AG04450 (cell line): ENCODE results near the gene LECT2. TPM values are rescaled to one million over a fixed set of nuclear protein-coding genes. Genes with fewer than 3 reads are reported as not detected.

Experiments
- CTCF ChIA-PET: fragments of 300-600, 350-600 bp; formaldehyde crosslinking; extraction: SDS; loops from one replicate; lab custom pipeline; 2022; ENCODE audit warnings: antibody characterized with exemption, inconsistent platforms; lab: Charles Lee
- POLR2A ChIA-PET: fragments of 350-600 bp; formaldehyde crosslinking; extraction: SDS; loops from one replicate; lab custom pipeline; 2021; ENCODE audit warnings: antibody characterized with exemption, inconsistent platforms; lab: Yijun Ruan, JAX
- DNase-seq: peaks from one replicate; pipeline ENCODE4 v3.0.0-alpha.2; 2011; ENCODE audit warnings: low read depth, low spot score
- H3K27ac ChIP-seq: one replicate; pipeline ENCODE4 v1.5.1; 2012; ENCODE audit warnings: low read depth, low read length, control low read depth
- H3K27me3 ChIP-seq: one replicate; pipeline ENCODE4 v1.6.0; 2012; ENCODE audit warnings: low read length; ENCODE audit not compliant: control insufficient read depth, insufficient read depth
- H3K4me3 ChIP-seq: 2 replicates; pipeline ENCODE4 v1.5.1; 2011; ENCODE audit warnings: mild to moderate bottlenecking, low read depth, low read length, control low read depth
- H3K9me3 ChIP-seq: 2 replicates; pipeline ENCODE4 v1.5.1; 2012; ENCODE audit warnings: low read length; ENCODE audit not compliant: control insufficient read depth, insufficient read depth
- CTCF ChIP-seq: IDR thresholded peaks from 2 replicates; pipeline ENCODE4 v1.5.1; 2011; ENCODE audit warnings: low read depth, low read length, control low read depth, inconsistent platforms
- polyA plus RNA-seq: library from polyadenylated mRNA; depleted of rRNA; stranded (reverse); fragments of >200 nt; gene quantifications from 2 replicates; pipeline ENCODE4 v1.2.3, GENCODE V29; 2011

LECT2 gene
- polyA plus RNA-seq, 1 experiment, result not detected

GRCh38 chr5:135973323-135974020, 18.7 kb upstream of the LECT2 start:
- POLR2A ChIA-PET, result interaction anchor here (1.1 kb wide), 1 partner anchor 85 kb away, joined by 3 read pairs; no protein-coding TSS in a partner anchor
- CTCF ChIA-PET, result interaction anchor here (0.9 to 1.5 kb wide), 3 partner anchors 28 to 84 kb away, joined by 3 to 5 read pairs (median 3); no protein-coding TSS in a partner anchor
- DNase-seq, result no peak

GRCh38 chr5:135971701-135972100, 16.9 kb upstream of the LECT2 start:
- ChIA-PET CTCF (interaction anchor here (0.7 to 1.5 kb wide), 2 partner anchors 86 to 111 kb away, joined by 3 to 5 read pairs; no protein-coding TSS in a partner anchor), POLR2A (no interaction called here)
- Histone ChIP-seq H3K27ac (no peak overlapping the region), H3K27me3 (no peaks in the 10 kb centered on the region), H3K9me3 (no peaks in the 10 kb centered on the region), H3K4me3 (no peak overlapping the region)
- DNase-seq, result no peak
- no peak for TF ChIP-seq CTCF

More at GRCh38 chr5:135973323-135974020, 18.7 kb upstream of the LECT2 start:
- Histone ChIP-seq H3K27me3 (no peaks in the 10 kb centered on the region), H3K9me3 (peaks cover 4% of the 10 kb centered on the region; the same call in 1 of the 2 replicates), H3K4me3 (no peak overlapping the region), H3K27ac (no peak overlapping the region)
- no peak for TF ChIP-seq CTCF

- Histone ChIP-seq H3K27me3 (no peaks in the 10 kb centered on the region), H3K9me3 (no peaks in the 10 kb centered on the region), H3K27ac (no peak overlapping the region), H3K4me3 (no peak overlapping the region)
- DNase-seq, result no peak
- ChIA-PET POLR2A (no interaction called here), CTCF (interaction anchor here (1.0 kb wide), 1 partner anchor 8 kb away, joined by 3 read pairs; no protein-coding TSS in a partner anchor)
- TF ChIP-seq CTCF, result no peak
Observed at GRCh38 chr5:135966790-135967189, 12.0 kb upstream of the LECT2 start.

- Histone ChIP-seq H3K4me3 (no peak overlapping the region), H3K27me3 (no peaks in the 10 kb centered on the region), H3K27ac (no peak overlapping the region), H3K9me3 (no peaks in the 10 kb centered on the region)
- no peak for TF ChIP-seq CTCF
- CTCF ChIA-PET, result interaction anchor here (1.0 kb wide), 1 partner anchor 9 kb away, joined by 3 read pairs; no protein-coding TSS in a partner anchor
- DNase-seq, result no peak
- POLR2A ChIA-PET, result no interaction called here
Observed at GRCh38 chr5:135966165-135966564, 11.4 kb upstream of the LECT2 start.

GRCh38 chr5:135965504-135965903, 10.7 kb upstream of the LECT2 start:
- no peak for DNase-seq
- TF ChIP-seq CTCF, result no peak
- Histone ChIP-seq H3K4me3 (no peak overlapping the region), H3K27ac (no peak overlapping the region), H3K27me3 (no peaks in the 10 kb centered on the region), H3K9me3 (no peaks in the 10 kb centered on the region)
- POLR2A ChIA-PET, result no interaction called here
- CTCF ChIA-PET, result no interaction called here
